ENCODE data around the gene ZBTB17. TPM values are rescaled to one million over a fixed set of nuclear protein-coding genes. Genes with fewer than 3 reads are reported as not detected.

The ZBTB17 gene
- total RNA-seq, 1 experiment from 2014 or later: 41.6 TPM

DNA sequence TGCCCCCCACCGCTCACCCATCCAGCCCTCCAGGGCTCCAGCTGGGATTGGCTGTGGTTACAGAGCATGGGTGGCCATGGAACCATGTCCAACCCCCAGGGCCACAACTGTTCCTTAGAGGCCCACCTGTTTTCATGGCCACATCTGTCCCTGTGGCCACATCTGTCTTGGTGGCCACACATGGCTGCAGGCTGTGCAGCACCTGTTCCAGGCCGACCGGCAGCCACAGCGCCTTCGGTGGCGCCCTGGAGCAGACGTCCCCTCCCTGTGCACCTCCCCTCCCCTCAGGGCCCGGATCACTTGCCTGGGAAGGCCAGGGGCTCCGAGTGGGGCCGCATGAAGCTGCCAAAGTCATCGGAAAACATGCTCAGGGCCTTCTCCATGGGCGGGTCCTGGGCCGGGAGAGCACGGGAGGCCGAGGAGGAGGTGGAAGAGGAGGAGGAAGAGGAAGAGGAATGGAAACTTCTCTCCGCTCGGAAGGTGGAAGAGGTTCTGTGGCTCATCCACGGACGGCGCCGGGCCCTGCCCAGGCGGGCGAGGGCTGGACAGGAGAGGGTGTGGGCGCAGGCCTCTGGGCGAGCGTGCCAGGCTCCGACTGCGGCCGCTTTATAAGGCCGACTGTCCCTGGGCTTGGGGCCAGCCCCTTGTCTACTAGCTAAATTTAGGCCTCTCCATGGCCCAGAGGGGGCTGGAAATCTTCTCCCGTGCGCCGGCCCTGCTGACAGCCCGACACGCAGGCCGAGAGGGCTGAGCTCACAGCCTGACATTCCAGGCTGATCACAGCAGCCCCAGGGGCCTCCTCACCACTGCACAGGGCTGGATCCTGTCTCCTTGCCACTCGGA, 41.8 kb upstream of the ZBTB17 start, which contains the start of gene HSPB7:
Gene HSPB7, minus strand, starts transcription at position 583 of the 843 bp plus-strand sequence. Its CDS starts 80 bp downstream, at position 503.
- no peak within 1 kb of the TSS for H3K27ac ChIP-seq (ENCODE audit: low read length)
- no peaks in the 10 kb centered on the region for H3K27me3 ChIP-seq (ENCODE audit: control insufficient read depth, insufficient read depth, low read length)
- no peak for TF ChIP-seq CTCF (IDR thresholded peaks at IDR 0.05)
- no peak for TF ChIP-seq TCF7L2 (IDR thresholded peaks at IDR 0.05; ENCODE audit: low read depth, low read length)
- TF ChIP-seq SIN3A (IDR thresholded peaks at IDR 0.05; ENCODE audit: borderline replicate concordance, insufficient read depth, low read depth, low read length): no peak
- TF ChIP-seq POLR2AphosphoS5 (IDR thresholded peaks at IDR 0.05; ENCODE audit: low read depth, low read length): no peak
- no peak for TF ChIP-seq REST (IDR thresholded peaks at IDR 0.05; ENCODE audit: insufficient read depth in 1 of 2, low read depth in 2 of 2, low read length in 1 of 2)
- CTCF ChIA-PET: no interaction called here
- no peak for ATAC-seq
- no peaks in the 10 kb centered on the region for H3K36me3 ChIP-seq (ENCODE audit: control insufficient read depth, insufficient read depth, low read length)
- H3K4me3 ChIP-seq (ENCODE audit: low read depth in 2 of 2, low read length in 2 of 2): no peak within 1 kb of the TSS
- in situ Hi-C loops (cut with HindIII; ENCODE audit: low pct_unique_long_range_greater_than_20kb, low sequenced_read_pairs) (no loop called here), intact Hi-C loops (cut with micrococcal nuclease; ENCODE audit: unreplicated experiment) (no loop called here)
- H3K4me1 ChIP-seq (ENCODE audit: control insufficient read depth, insufficient read depth, low read length): peaks cover 38% of the 10 kb centered on the region
- POLR2A ChIA-PET: no interaction called here
- no peaks in the 10 kb centered on the region for H3K9me3 ChIP-seq (ENCODE audit: control insufficient read depth, insufficient read depth, low read depth, low read length)
- no TSS peak for BruUV-seq (replicated peaks)
- no peak for DNase-seq (ENCODE audit: low read depth, low spot score)

GRCh38 chr1:16017076-16017460, 41.2 kb upstream of the ZBTB17 start:
- intact Hi-C loops (cut with micrococcal nuclease; ENCODE audit: unreplicated experiment): no loop called here
- no peaks in the 10 kb centered on the region for H3K9me3 ChIP-seq (ENCODE audit: control insufficient read depth, insufficient read depth, low read depth, low read length)
- ATAC-seq: no peak
- DNase-seq (ENCODE audit: low read depth, low spot score): no peak
- H3K27me3 ChIP-seq (ENCODE audit: control insufficient read depth, insufficient read depth, low read length): no peaks in the 10 kb centered on the region
- H3K4me3 ChIP-seq (ENCODE audit: low read depth in 2 of 2, low read length in 2 of 2): no peak overlapping the region
- in situ Hi-C loops (cut with HindIII; ENCODE audit: low pct_unique_long_range_greater_than_20kb, low sequenced_read_pairs): no loop called here
- H3K27ac ChIP-seq (ENCODE audit: low read length): no peak overlapping the region
- ChIA-PET CTCF (interaction anchor here (0.6 kb wide), 1 partner anchor 11 kb away, joined by 3 read pairs; no protein-coding TSS in a partner anchor), POLR2A (no interaction called here)
- H3K4me1 ChIP-seq (ENCODE audit: control insufficient read depth, insufficient read depth, low read length): peaks cover 38% of the 10 kb centered on the region
- BruUV-seq (replicated peaks): no TSS peak
- no peaks in the 10 kb centered on the region for H3K36me3 ChIP-seq (ENCODE audit: control insufficient read depth, insufficient read depth, low read length)
- TF ChIP-seq TCF7L2 (IDR thresholded peaks at IDR 0.05; ENCODE audit: low read depth, low read length): no peak
- no peak for TF ChIP-seq CTCF (IDR thresholded peaks at IDR 0.05)
- no peak for TF ChIP-seq REST (IDR thresholded peaks at IDR 0.05; ENCODE audit: insufficient read depth in 1 of 2, low read depth in 2 of 2, low read length in 1 of 2)
- no peak for TF ChIP-seq POLR2AphosphoS5 (IDR thresholded peaks at IDR 0.05; ENCODE audit: low read depth, low read length)

Measured in Panc1 (cell line).